ENCODE measurements around the gene GABRR3.
A peak's percentile ranks its signal among the peaks of the same experiment; 100 is the strongest.

The GABRR3 gene

GRCh38 chr3:97979610-97980009 is 55.5 kb downstream of the GABRR3 start:
- H3K4me3 ChIP-seq (ENCODE audit: low read length) = no peak overlapping the region
- no peak for DNase-seq (ENCODE audit: low read depth)
- TF ChIP-seq CTCF (conservative IDR thresholded peaks at IDR 0.05; ENCODE audit: low read length) = no peak

DNA sequence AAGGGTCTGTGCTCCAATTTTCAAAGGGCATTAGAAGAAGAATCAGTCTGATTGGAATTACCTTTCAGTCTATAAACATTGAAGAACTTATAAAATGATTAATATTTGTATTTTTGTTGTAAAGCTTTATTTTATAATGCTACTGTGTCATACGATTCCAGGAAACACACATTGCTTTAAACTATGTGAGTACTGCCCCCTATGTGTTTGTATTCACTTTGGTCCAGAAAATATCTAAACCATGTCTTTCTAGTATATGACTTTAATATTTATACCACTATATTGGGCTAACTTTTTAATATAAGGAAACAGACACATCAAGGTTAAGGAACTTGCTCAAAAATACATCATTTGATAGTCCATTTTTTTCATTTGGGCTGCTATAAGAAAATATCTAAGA is 59.6 kb downstream of the GABRR3 start:
- TF ChIP-seq CTCF (conservative IDR thresholded peaks at IDR 0.05; ENCODE audit: low read length) = peak; percentile 31
- DNase-seq (ENCODE audit: low read depth) = no peak
- H3K4me3 ChIP-seq (ENCODE audit: low read length) = no peak overlapping the region

DNA sequence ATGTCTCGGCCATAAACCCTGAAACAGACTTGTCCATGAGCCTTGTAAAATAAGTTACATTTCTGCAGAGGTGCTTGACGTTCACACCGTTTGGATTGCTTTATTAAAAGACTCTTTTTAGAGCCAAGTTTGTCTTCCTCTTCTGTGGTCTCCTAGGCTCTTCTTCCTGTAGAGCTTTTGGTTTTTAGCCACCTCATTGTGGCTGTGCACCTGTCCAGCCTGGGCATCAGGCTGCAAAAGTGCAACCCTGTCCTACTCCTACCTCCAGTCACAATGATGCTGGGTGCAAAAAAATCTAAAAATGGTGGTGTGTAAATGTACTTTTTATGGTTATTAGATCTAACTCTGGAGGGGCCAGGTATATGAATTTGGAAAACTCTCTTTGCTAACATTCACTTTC is 60.1 kb downstream of the GABRR3 start:
- H3K4me3 ChIP-seq (ENCODE audit: low read length) = no peak overlapping the region
- DNase-seq (ENCODE audit: low read depth) = no peak
- TF ChIP-seq CTCF (conservative IDR thresholded peaks at IDR 0.05; ENCODE audit: low read length) = no peak

DNA sequence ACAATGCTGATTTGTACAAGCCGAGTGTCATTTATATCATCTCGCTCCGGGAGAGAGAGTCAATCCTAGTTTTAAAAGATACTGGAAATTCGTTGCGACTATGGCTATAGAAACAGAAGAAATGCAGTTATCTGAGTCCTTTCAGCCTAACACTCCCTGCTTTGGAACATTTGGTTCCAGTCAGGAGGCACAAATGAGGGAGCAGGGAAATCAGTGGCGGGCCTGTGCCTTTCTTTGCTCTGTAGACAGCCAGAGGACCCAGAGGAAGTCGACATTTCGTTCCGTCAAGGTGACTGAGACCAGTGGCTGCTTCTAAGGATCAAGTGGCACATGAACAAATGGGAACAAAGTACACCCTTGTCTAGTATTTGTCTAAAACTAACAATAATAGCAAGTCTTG is 62.1 kb downstream of the GABRR3 start:
- peak overlapping the region; percentile 68 for H3K4me3 ChIP-seq (ENCODE audit: low read length)
- no peak for TF ChIP-seq CTCF (conservative IDR thresholded peaks at IDR 0.05; ENCODE audit: low read length)

GRCh38 chr3:97971679-97972567 is 63.2 kb downstream of the GABRR3 start, which contains the start of gene RIOX2:
TSS of gene RIOX2 (minus strand) at chr3:97972431. CDS start at chr3:97967593, 4,838 bp downstream.
- no peak for TF ChIP-seq CTCF (conservative IDR thresholded peaks at IDR 0.05; ENCODE audit: low read length)
- peak within 1 kb of the TSS; percentile 68 for H3K4me3 ChIP-seq (ENCODE audit: low read length)
- peak; percentile 67 for DNase-seq (ENCODE audit: low read depth)

More for the DNA sequence above, 62.1 kb downstream of the GABRR3 start:
- DNase-seq (ENCODE audit: low read depth) = no peak

- no peak for DNase-seq (ENCODE audit: low read depth)
These were observed 64.0 kb downstream of the GABRR3 start for GRCh38 chr3:97970956-97971620.

More at GRCh38 chr3:97970956-97971620, 64.0 kb downstream of the GABRR3 start:
- peak overlapping the region; percentile 68 for H3K4me3 ChIP-seq (ENCODE audit: low read length)
- no peak for TF ChIP-seq CTCF (conservative IDR thresholded peaks at IDR 0.05; ENCODE audit: low read length)
